ENCODE data around the gene WSCD1. TPM values are rescaled to one million over a fixed set of nuclear protein-coding genes. Genes with fewer than 3 reads are reported as not detected.

The WSCD1 gene
- total and polyA plus RNA-seq, 12 donors = 2.5 to 13.8 (median 4.2) TPM

GRCh38 chr17:6126768-6127167, 56.6 kb downstream of the WSCD1 start:
- Histone ChIP-seq H3K4me1 (no peaks in the 10 kb centered on the region), H3K27me3 (no peaks in the 10 kb centered on the region), H3K36me3 (no peaks in the 10 kb centered on the region), H3K27ac (no peak overlapping the region), H3K4me3 (no peak overlapping the region), H3K9me3 (peaks cover 0 to 25% (median 16%) of the 10 kb centered on the region in 11 donors)
- TF ChIP-seq CTCF (IDR thresholded peaks at IDR 0.05) = no peak
- DNase-seq (no peak), ATAC-seq (no peak)
- intact Hi-C loops (cut with DNase I) = no loop called here
- WGBS, 2 donors = 87 to 93% methylated on average over 1 of the region's 1 CpG

- H3K36me3 ChIP-seq = no peaks in the 10 kb centered on the region
- ATAC-seq (no peak), DNase-seq (no peak)
- intact Hi-C loops (cut with DNase I) = no loop called here
- H3K27me3 ChIP-seq = peaks cover 0 to 12% (median 0%) of the 10 kb centered on the region in 7 donors
- no peak overlapping the region for H3K4me3 ChIP-seq
- WGBS, 2 donors = 89 to 93% methylated on average over 2 of the region's 2 CpGs
- no peaks in the 10 kb centered on the region for H3K9me3 ChIP-seq
- TF ChIP-seq CTCF (IDR thresholded peaks at IDR 0.05) = no peak
- H3K27ac ChIP-seq = no peak overlapping the region
- no peaks in the 10 kb centered on the region for H3K4me1 ChIP-seq
Observed at GRCh38 chr17:6134721-6135120, 64.5 kb downstream of the WSCD1 start.

DNA sequence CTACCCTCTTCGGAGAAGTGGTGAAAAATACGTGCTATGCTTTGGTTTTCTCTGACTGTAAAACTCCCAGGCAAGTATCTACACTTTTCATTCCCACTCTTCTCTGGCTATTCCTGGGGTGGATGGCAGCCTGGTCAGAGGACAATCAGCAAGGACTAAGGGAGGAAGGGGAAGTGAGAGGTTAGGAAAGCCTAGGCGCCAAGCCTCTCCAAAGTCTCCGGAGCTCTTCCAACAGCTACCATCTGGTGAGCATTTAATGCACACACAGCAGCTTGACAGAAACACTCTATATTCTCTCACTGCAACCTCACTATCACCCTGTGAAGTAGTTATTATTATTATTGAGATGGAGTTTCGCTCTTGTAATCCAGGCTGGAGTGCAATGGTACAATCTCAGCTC, 65.1 kb downstream of the WSCD1 start:
- intact Hi-C loops (cut with DNase I) = no loop called here
- DNase-seq (no peak), ATAC-seq (no peak)
- Histone ChIP-seq H3K9me3 (no peaks in the 10 kb centered on the region), H3K27me3 (peaks cover 0 to 12% (median 0%) of the 10 kb centered on the region in 7 donors), H3K4me1 (no peaks in the 10 kb centered on the region), H3K36me3 (no peaks in the 10 kb centered on the region), H3K27ac (no peak overlapping the region), H3K4me3 (no peak overlapping the region)
- 56 to 66% methylated on average over 5 of the region's 5 CpGs for WGBS, 2 donors
- no peak for TF ChIP-seq CTCF (IDR thresholded peaks at IDR 0.05)

- no peak for TF ChIP-seq CTCF (IDR thresholded peaks at IDR 0.05)
- no peak for DNase-seq
Observed at GRCh38 chr17:6135996-6136395, 65.8 kb downstream of the WSCD1 start.

More at GRCh38 chr17:6135996-6136395, 65.8 kb downstream of the WSCD1 start:
- H3K27ac ChIP-seq = no peak overlapping the region
- no peak overlapping the region for H3K4me3 ChIP-seq
- no peaks in the 10 kb centered on the region for H3K4me1 ChIP-seq
- H3K9me3 ChIP-seq = no peaks in the 10 kb centered on the region
- no peaks in the 10 kb centered on the region for H3K36me3 ChIP-seq
- WGBS, 2 donors = 71 to 76% methylated on average over 8 of the region's 8 CpGs
- intact Hi-C loops (cut with DNase I) = no loop called here
- peaks cover 0 to 12% (median 0%) of the 10 kb centered on the region in 7 donors for H3K27me3 ChIP-seq
- ATAC-seq = no peak

Data from heart right ventricle (tissue), 16 donors.